Nephron progenitor cell (in vitro differentiated cells): ENCODE data around the gene THAP12.

Experiments
- DNase-seq: peaks from one replicate; pipeline ENCODE4 v3.0.0; 2021
- H3K27ac Mint-ChIP-seq: 2 replicates; pipeline ENCODE4 v1.8.0; 2021; ENCODE audit warnings: mild to moderate bottlenecking, moderate library complexity, mixed read lengths
- H3K27me3 Mint-ChIP-seq: 2 replicates; pipeline ENCODE4 v1.8.0; 2021; ENCODE audit warnings: mild to moderate bottlenecking, low read depth, mixed read lengths; ENCODE audit not compliant: poor library complexity
- H3K36me3 Mint-ChIP-seq: 2 replicates; pipeline ENCODE4 v1.8.0; 2021; ENCODE audit warnings: low read depth, mixed read lengths
- H3K4me1 Mint-ChIP-seq: 2 replicates; pipeline ENCODE4 v1.8.0; 2021; ENCODE audit warnings: mixed read lengths
- H3K4me3 Mint-ChIP-seq: 2 replicates; pipeline ENCODE4 v1.8.0; 2021; ENCODE audit warnings: mild to moderate bottlenecking, moderate library complexity, mixed read lengths
- H3K9me3 Mint-ChIP-seq: 2 replicates; pipeline ENCODE4 v1.8.0; 2021; ENCODE audit warnings: mild to moderate bottlenecking, moderate library complexity, mixed read lengths
- CTCF ChIP-seq: fragments of 200-600 bp; sonication (generic); IDR thresholded peaks from 2 replicates; pipeline ENCODE4 v1.5.0; 2021; ENCODE audit warnings: antibody characterized with exemption

THAP12 gene

DNA sequence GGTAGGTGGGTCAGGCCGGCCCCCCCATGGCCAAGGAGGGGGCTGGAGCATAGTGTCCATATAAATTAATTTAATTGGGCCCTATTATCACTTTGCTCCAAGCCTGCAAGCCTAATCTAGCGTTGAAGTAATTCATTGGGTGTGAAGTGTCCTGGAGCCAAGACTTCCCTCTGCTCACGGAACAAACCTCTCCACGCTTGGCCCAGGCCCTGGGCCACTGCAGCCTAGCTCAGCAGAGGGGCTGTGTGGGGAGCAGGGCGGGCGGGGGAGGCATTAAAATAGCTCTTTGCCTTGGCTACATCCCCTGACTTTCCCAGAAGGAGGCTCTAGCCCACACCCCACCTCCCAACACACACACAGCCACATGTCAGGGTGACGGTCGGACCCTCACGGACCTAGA, 73.5 kb downstream of the THAP12 start:
- TF ChIP-seq CTCF = no peak
- H3K4me3 Mint-ChIP-seq = no peak overlapping the region
- H3K9me3 Mint-ChIP-seq = no peaks in the 10 kb centered on the region
- no peak for DNase-seq
- peaks cover 67% of the 10 kb centered on the region for H3K27me3 Mint-ChIP-seq
- H3K36me3 Mint-ChIP-seq = no peaks in the 10 kb centered on the region
- H3K27ac Mint-ChIP-seq = no peak overlapping the region
- H3K4me1 Mint-ChIP-seq = peaks cover 30% of the 10 kb centered on the region

DNA sequence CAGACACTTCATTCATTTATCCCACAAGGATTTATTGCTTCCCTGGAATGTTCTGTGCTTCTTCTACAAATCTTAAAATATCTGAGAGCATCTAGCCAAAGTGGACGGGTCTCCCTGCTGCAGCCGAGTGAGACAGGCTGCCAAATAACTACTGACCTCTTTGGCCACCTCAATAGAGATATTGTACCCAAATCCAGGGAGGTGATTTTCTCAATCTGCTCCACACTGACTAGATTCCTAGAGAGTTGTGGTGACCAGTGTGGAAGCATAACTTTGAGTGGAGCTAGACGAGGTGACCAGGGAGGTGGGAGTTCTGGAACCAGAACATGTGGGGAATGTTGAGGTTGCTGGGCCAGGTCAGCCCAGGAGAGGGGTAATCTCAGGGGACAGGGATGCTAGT, 77.5 kb downstream of the THAP12 start:
- Mint-ChIP-seq H3K9me3 (no peaks in the 10 kb centered on the region), H3K36me3 (no peaks in the 10 kb centered on the region), H3K27ac (no peak overlapping the region), H3K27me3 (peaks cover 75% of the 10 kb centered on the region), H3K4me3 (no peak overlapping the region), H3K4me1 (peaks cover 31% of the 10 kb centered on the region)
- TF ChIP-seq CTCF = no peak
- no peak for DNase-seq

DNA sequence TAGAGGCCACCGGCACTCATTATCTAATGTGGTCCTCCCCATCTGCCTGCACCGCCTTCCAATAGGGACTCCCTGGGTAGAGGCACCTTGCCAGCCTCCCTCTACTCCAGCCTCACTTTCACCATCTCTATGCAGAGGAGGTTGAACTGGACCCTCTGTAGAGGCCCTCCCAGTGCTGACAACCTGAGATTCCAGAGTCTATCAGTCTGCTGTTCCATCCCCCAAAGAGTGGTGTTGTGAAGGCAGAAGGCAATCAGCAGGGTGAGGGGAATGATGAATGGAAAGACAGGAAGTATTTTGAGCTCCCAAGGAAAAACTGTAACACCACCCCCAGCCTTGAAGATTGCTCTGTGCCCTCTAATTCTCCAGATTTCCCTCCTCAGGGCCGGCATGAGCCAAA, 77.9 kb downstream of the THAP12 start:
- no peaks in the 10 kb centered on the region for H3K9me3 Mint-ChIP-seq
- no peak for DNase-seq
- peaks cover 28% of the 10 kb centered on the region for H3K4me1 Mint-ChIP-seq
- no peak for TF ChIP-seq CTCF
- H3K27me3 Mint-ChIP-seq = peaks cover 79% of the 10 kb centered on the region
- no peak overlapping the region for H3K27ac Mint-ChIP-seq
- H3K4me3 Mint-ChIP-seq = no peak overlapping the region
- no peaks in the 10 kb centered on the region for H3K36me3 Mint-ChIP-seq
